HG03442 (cell line): ENCODE measurements around the gene TMEM108.

Experiments used
- ATAC-seq: cut with Tn5 transposase; IDR thresholded peaks from one replicate; pipeline ENCODE4 v1.9.1; 2021; ENCODE audit warnings: mild to moderate bottlenecking, moderate library complexity; ENCODE audit not compliant: unreplicated experiment

TMEM108 gene

GRCh38 chr3:133408961-133409360 lies 370.8 kb downstream of the TMEM108 start:
- ATAC-seq = no peak

- ATAC-seq = no peak
Observed at GRCh38 chr3:133410191-133410892, 372.2 kb downstream of the TMEM108 start.

- no peak for ATAC-seq
Observed at GRCh38 chr3:133412183-133413132, 374.3 kb downstream of the TMEM108 start.

- ATAC-seq = no peak
Observed at GRCh38 chr3:133413161-133414020, 375.2 kb downstream of the TMEM108 start.

- ATAC-seq = no peak
Observed at GRCh38 chr3:133414021-133414392, 375.8 kb downstream of the TMEM108 start.

GRCh38 chr3:133418361-133418760 lies 380.2 kb downstream of the TMEM108 start:
- no peak for ATAC-seq

GRCh38 chr3:133419151-133419909 lies 381.1 kb downstream of the TMEM108 start:
- ATAC-seq = no peak

GRCh38 chr3:133424937-133425869 lies 387.0 kb downstream of the TMEM108 start:
- peak; percentile 67 for ATAC-seq

GRCh38 chr3:133425898-133426297 lies 387.7 kb downstream of the TMEM108 start:
- no peak for ATAC-seq

GRCh38 chr3:133426721-133427120 lies 388.5 kb downstream of the TMEM108 start:
- ATAC-seq = no peak

GRCh38 chr3:133428552-133428951 lies 390.4 kb downstream of the TMEM108 start:
- no peak for ATAC-seq

- ATAC-seq = no peak
Observed at GRCh38 chr3:133429063-133429462, 390.9 kb downstream of the TMEM108 start.

GRCh38 chr3:133439563-133439962 lies 401.4 kb downstream of the TMEM108 start:
- no peak for ATAC-seq

- ATAC-seq = no peak
Observed at GRCh38 chr3:133440652-133441051, 402.5 kb downstream of the TMEM108 start.

- peak; percentile 80 for ATAC-seq
Observed at GRCh38 chr3:133441867-133442270, 403.7 kb downstream of the TMEM108 start.

GRCh38 chr3:133442518-133442917 lies 404.3 kb downstream of the TMEM108 start:
- no peak for ATAC-seq

- ATAC-seq = no peak
Observed at GRCh38 chr3:133443649-133444422, 405.6 kb downstream of the TMEM108 start.

GRCh38 chr3:133444423-133444774 lies 406.2 kb downstream of the TMEM108 start:
- ATAC-seq = no peak

- ATAC-seq = no peak
Observed at GRCh38 chr3:133445108-133445507, 406.9 kb downstream of the TMEM108 start.
